Left kidney (tissue), 2 donors: ENCODE data around the gene CLDN6. TPM values are rescaled to one million over a fixed set of nuclear protein-coding genes. Genes with fewer than 3 reads are reported as not detected.
"Not testable (repeated sequence)": the region's sequence is repeated elsewhere in the genome, so short reads cannot be mapped to it uniquely, and the experiment has no call there.

Source experiments
- DNase-seq: peaks from one replicate; pipeline ENCODE4 v3.0.0-alpha.2; 2013
- polyA plus RNA-seq: library from polyadenylated mRNA; unstranded; fragments of 120-200 nt; gene quantifications from one replicate; pipeline ENCODE4 v1.2.1, GENCODE V29; 2013; ENCODE audit not compliant: insufficient read length

The CLDN6 gene
- polyA plus RNA-seq, 1 donor, result 29.6 TPM

GRCh38 chr16:3053330-3053710 is 35.3 kb upstream of the CLDN6 start:
- not testable (repeated sequence) for DNase-seq

GRCh38 chr16:3052571-3053329 is 34.8 kb upstream of the CLDN6 start:
- DNase-seq, result not testable (repeated sequence)

DNA sequence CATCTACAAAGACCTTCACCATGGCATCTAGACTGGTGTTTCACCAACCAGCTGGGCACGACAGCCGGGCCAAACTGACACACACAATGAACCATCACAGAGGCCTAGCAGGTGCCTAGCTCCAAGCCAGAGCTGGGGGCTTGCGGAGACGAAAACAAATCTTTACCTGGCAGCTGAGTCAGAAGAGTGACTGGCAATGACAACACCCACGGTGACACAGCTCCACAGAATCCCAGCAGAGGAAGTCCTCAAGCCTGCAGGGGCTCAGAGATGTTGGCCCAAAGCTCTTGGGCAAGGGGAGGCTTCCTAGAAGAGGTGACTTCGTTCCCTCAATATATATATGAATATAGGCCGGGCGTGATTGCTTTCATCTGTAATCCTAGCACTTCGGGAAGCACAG is 33.5 kb upstream of the CLDN6 start:
- no peak for DNase-seq

DNA sequence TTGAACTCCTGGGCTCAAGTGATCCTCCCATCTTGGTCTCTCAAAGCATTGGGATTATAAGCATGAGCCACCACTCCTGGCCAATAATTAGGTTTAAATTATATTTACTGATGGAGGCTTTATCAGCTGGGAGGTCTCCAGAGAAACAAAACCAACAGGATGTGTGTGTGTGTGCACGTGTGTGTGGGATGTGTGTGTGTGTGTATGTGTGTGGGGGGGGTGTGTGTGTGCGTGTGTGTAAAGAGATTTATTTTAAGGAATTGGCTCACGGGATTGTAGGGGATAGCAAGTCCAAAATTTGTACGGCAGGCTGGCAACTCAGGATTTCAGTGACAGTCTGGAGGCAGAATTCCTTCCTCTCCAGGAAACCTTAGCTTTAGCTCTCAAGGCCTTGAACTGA is 33.0 kb upstream of the CLDN6 start:
- DNase-seq, result no peak

DNA sequence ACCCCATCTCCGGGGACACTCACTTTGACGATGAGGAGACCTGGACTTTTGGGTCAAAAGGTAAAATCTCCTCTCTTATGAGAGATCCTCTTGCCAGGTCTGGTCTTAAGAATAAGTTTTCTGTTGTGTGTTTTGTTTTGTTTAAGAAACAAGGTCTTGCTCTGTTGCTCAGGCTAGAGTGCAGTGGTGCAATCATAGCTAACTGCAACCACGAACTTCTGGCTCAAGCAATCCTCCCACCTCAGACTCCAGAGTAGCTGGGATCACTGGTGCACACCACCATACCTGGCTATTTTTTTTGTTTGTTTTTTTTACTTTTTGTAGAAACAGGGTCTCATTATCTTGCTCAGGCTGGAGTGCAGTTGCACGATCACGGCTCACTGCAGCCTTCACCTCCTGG is 32.5 kb upstream of the CLDN6 start:
- DNase-seq, result no peak

- DNase-seq, result no peak
These were observed 32.0 kb upstream of the CLDN6 start for GRCh38 chr16:3049921-3050481.

DNA sequence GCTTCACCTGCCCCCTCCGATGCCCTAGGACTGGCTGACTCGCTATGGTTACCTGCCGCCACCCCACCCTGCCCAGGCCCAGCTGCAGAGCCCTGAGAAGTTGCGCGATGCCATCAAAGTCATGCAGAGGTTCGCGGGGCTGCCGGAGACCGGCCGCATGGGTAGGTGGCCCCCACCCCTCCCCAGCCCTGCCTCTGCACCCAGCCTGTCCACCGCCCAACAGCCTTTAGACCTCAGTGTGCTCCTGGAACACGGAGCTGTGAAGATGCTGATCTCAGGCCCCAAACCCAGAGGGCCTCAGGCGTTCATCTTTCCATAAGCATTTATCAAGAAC is 29.4 kb upstream of the CLDN6 start:
- no peak for DNase-seq

DNA sequence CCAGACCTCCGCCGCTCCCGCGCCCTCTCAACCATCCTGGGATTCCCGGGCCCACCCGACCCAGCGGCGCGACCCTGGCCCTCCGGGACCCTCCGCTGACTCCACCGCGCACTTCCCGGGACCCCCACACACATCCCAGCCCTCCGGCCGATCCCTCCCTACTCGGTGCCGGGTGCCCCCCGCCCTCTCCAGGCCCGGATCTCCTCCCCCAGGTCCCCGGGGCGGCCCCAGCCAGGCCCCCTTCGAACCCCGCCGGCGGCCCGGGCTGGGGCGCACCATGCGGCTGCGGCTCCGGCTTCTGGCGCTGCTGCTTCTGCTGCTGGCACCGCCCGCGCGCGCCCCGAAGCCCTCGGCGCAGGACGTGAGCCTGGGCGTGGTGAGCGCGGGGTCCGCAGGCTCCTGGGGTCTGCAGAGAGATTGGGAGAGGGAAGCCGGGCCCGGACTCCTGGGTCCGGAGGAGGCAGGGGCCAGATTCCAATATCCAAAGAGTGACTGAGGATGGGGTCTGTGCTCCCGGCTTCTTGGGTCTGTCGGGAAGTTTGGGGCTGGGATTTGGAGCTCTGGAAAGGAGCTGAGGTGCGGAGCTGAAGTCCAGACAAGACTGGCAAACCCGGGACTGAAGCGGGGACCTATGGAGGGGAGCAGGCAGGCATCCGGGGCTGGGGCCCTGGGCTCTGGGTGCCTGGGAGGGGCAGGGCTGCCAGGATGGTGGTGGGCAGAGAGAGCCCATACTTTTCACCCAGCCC is 28.8 kb upstream of the CLDN6 start:
- no peak for DNase-seq

- DNase-seq, result no peak
These were observed 28.0 kb upstream of the CLDN6 start, which contains the start of gene MMP25 for GRCh38 chr16:3045758-3046640. TSS of gene MMP25 (plus strand) at chr16:3046561. CDS start at chr16:3046918, 357 bp downstream.

DNA sequence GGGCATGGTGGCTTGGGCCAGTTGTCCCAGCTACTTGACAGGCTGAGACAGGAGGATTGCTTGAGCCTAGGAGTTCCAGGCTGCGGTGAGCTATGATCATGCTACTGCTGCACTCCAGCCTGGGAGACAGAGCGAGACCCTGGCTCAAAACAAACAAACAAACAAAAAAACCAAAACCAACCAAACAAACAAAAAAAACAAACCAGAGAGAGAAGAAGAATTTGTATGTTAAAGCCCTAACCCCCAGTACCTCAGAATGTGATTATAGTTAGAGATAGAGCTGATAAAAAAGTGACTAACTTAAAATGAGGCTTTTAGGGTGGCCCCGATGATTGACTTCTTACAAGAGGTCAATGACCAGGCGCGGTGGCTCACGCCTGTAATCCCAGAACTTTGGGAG is 26.7 kb upstream of the CLDN6 start:
- DNase-seq, result no peak

DNA sequence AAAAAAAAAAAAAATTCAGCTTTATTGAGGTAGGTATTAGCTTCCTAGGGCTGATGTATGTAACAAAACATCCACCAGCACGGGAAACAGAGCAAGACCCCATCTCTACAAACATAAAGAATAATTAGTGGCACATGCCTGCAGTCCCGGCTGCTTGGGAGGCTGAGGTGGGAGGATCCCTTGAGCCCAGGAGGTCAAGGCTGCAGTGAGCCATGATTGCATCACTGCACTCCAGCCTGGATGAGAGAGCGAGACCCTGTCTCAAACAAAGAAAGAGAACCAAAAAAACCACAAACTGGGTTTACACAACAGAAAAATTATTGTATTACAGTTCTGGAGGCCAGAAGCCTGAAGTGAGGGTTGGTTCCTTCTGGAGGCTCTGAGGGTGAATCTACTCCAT is 24.4 kb upstream of the CLDN6 start:
- DNase-seq, result no peak

- DNase-seq, result no peak
These were observed 20.9 kb upstream of the CLDN6 start for GRCh38 chr16:3038896-3039295.

DNA sequence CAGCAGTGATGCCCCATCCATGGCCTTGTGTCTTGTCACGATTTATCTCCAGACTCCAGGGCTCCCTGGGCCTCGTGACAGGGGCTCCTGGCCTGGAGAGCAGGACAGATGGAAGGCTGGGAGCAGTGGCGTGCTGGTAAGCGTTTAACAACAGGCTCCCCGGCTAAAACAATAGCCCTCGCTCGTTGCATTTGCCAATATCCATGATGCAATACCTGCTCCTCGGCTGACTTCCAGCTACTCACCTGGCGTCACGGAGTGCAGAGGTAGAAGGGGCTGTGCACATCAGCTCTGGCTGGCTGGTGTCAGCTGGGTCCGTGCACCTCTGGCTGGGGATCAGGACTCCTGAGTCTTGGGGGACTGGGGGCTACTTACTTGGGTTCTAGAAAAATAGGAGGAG is 20.3 kb upstream of the CLDN6 start:
- no peak for DNase-seq

GRCh38 chr16:3036726-3037315 is 18.8 kb upstream of the CLDN6 start, which contains the start of gene BICDL2:
TSS of gene BICDL2 (minus strand) at chr16:3036944. CDS start at chr16:3035496, 1,448 bp downstream.
- DNase-seq, result no peak

- DNase-seq, result no peak
These were observed 18.2 kb upstream of the CLDN6 start for GRCh38 chr16:3035972-3036725.

DNA sequence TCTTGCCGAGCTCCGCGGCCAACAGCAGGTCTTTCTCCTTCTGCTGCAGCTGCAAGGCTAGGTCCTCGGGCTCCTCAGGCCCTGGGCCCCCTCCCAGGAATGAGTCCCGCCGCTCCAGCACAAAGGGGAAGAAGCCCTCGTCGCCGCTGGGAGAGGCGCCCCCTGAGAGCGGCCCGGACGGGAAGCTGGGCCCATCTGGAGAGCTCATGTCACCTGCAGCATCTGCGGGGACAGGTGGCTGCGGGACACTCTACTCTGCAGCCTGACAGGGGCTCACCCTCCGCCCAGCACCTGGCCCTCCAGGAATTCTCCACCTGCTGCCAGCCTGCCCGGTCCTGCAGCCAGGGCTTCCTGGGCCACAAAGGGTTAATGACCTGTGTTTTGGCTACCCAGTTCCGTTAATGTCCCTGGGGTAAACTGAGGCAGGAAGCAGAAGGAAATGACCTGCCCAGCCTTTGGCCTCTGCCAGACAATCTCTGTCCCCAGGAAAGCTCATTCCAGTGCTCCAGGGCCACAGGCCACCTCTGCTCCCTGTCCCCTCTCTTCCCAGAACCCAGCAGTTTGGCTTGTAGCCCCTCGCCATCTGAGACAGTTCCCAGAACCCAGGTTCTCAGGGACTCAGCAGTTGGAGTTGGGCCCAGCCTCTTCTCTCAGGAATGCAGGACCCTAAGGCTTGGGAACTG is 17.4 kb upstream of the CLDN6 start:
- DNase-seq, result no peak

GRCh38 chr16:3032624-3033023 is 14.6 kb upstream of the CLDN6 start:
- no peak for DNase-seq

DNA sequence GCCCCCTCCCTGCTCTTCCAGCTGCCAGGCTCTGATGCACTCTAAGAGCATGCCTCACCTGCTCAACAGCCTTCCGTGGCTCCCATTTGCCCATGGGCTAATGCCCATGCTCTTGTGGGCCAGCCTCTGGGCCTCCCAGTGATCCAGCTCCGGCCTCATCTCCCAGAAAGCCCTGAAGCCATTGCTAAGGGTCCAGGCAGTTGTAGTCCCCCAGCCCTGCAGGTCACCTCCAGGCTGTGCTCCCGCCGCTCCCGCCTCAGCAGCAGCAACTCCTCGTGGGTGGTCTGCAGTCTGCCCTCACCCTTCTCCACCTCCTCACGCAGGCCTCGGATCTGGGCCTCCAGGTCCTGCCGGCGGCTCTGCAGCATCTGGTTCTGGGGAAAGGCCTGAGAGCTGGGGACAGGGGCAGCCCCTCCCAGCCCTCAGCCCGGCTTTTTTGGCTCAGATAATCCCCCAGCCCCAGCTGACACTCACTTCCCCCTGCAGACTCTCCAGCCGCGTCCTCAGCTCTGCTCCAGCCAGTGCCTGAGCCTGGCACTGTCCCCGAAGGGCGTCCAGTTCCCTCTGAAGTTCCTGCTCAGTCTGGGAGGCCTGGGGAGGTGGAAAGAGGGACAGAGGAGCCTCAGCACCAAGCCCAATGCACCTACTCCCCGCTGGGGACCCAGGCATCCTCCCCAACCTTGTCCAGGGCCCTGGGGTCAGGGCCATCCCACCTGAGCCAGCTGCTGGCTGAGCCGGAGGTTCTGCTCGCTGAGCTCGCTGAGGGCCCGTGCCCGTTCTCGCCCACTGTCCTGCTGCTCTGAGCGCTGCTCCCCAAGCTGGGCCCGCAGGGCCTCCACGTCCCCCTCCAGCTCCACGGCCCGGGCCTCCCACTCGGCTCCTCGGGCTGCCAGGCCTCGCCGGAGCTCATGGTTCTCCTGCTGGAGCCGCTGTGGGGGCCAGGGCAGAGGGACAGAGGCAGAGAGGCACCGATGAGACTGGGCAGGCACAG is 12.5 kb upstream of the CLDN6 start:
- DNase-seq, result no peak
